T-helper 17 cell (primary cell): Measurements from ENCODE around the gene OR7A5. TPM values are rescaled to one million over a fixed set of nuclear protein-coding genes. Genes with fewer than 3 reads are reported as not detected.

Experiments
- ATAC-seq: fragments of 150-1000 bp; cut with Tn5 transposase; 2 replicates; pipeline ENCODE4 v1.10.0; 2021; ENCODE audit warnings: mild to moderate bottlenecking, moderate library complexity
- DNase-seq, 3 donors: peaks; one replicate each; pipeline versions ENCODE4 v3.0.0 to v3.0.0-alpha.2; 2020 to 2021
- H3K9me3 ChIP-seq: one replicate; pipeline ENCODE4 v1.7.0; 2013; ENCODE audit warnings: low read length, mild to moderate bottlenecking; ENCODE audit not compliant: control insufficient read depth, poor library complexity, severe bottlenecking
- H3K27ac Mint-ChIP-seq: one replicate; pipeline ENCODE4 v1.8.0; 2022; ENCODE audit warnings: mild to moderate bottlenecking, moderate library complexity, mixed read lengths
- H3K27me3 Mint-ChIP-seq: one replicate; pipeline ENCODE4 v1.8.0; 2022; ENCODE audit warnings: mixed read lengths
- H3K36me3 Mint-ChIP-seq: one replicate; pipeline ENCODE4 v1.8.0; 2022; ENCODE audit warnings: low read depth, mixed read lengths
- H3K4me1 Mint-ChIP-seq: one replicate; pipeline ENCODE4 v1.8.0; 2022; ENCODE audit warnings: mild to moderate bottlenecking, mixed read lengths
- H3K4me3 Mint-ChIP-seq: one replicate; pipeline ENCODE4 v1.8.0; 2022; ENCODE audit warnings: mild to moderate bottlenecking, moderate library complexity, mixed read lengths
- total RNA-seq, 4 donors: library from RNA in 2 of 4; stranded (reverse) in 2 of 4; gene quantifications; one replicate each; pipeline ENCODE4 v1.2.3 and lab custom pipeline; 2022 to 2026

OR7A5 gene
- not detected for total RNA-seq
- 0 reads per million in 2 donors for total RNA-seq (lab: John Stamatoyannopoulos, UW)

DNA sequence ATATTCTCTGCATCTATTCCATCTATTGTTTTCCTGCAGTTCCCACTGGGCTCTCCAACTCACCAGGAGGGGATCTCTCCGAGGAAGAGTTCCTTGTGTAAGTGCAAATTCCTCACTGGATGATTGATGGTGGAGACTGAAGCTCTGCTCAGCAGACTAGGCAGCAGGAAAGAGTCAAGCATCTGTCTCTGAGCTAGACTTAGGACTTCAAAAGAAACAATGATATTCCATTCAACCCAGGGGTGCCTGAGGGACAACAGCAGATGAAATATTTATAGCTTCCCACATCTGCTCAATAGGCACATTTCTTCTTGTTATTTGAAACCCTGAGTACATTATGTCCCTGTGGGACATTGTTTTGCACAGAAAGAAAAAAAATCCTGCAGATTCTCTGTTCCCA, at the start of gene OR7A5, which contains the start of gene OR7C1:
Gene OR7A5 (minus strand): TSS at position 175 of the 400 bp plus-strand sequence. CDS start 6,944 bp downstream, outside the sequence.
Gene OR7C1 (minus strand): TSS at position 175 of the 400 bp plus-strand sequence. CDS start 35,049 bp downstream, outside the sequence.
- Mint-ChIP-seq H3K4me3 (no peak within 1 kb of the TSS), H3K27me3 (peaks cover 35% of the 10 kb centered on the region), H3K36me3 (no peaks in the 10 kb centered on the region), H3K4me1 (no peaks in the 10 kb centered on the region), H3K27ac (no peak within 1 kb of the TSS)
- ATAC-seq = no peak
- no peak for DNase-seq
- H3K9me3 ChIP-seq = no peaks in the 10 kb centered on the region

DNA sequence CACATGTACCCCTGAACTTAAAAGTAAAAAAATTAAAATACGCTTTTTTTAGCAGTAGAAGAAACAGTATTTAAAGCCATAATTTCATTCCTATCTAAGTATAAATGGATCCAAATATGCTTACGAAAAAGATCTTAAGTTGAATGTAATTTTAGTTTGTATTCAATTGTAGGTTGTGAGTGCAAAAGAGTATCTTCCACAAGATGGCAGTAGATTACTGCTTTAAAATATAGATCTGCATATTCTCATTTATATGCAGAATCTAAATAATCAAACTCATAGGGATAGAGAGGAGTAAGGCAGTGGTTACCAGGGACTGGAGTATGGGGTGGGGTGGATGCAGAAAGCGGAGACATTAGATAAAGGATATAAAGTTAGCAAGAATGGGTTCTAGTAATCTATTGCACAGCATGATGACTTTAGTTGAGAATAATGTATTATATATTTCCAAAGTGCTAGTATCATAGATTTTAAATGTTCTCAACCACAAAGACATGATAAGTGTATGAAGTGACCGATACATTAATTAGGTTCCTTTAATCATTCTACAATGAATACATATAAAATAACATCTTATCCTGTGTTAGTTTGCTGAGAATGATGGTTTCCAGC, 36.7 kb upstream of the OR7A5 start:
- Mint-ChIP-seq H3K4me3 (no peak overlapping the region), H3K27me3 (peaks cover 67% of the 10 kb centered on the region), H3K27ac (no peak overlapping the region), H3K36me3 (peaks cover 4% of the 10 kb centered on the region), H3K4me1 (peaks cover 2% of the 10 kb centered on the region)
- no peaks in the 10 kb centered on the region for H3K9me3 ChIP-seq
- no peak for ATAC-seq
- DNase-seq = no peak

GRCh38 chr19:14868497-14868896, 33.5 kb upstream of the OR7A5 start:
- H3K9me3 ChIP-seq = no peaks in the 10 kb centered on the region
- H3K4me1 Mint-ChIP-seq = peaks cover 4% of the 10 kb centered on the region
- H3K27ac Mint-ChIP-seq = no peak overlapping the region
- H3K4me3 Mint-ChIP-seq = no peak overlapping the region
- H3K27me3 Mint-ChIP-seq = peaks cover 70% of the 10 kb centered on the region
- H3K36me3 Mint-ChIP-seq = peaks cover 4% of the 10 kb centered on the region
- ATAC-seq (no peak), DNase-seq (no peak)

GRCh38 chr19:14848822-14849221, 13.8 kb upstream of the OR7A5 start, which contains the start of gene OR7A10:
Gene OR7A10 (minus strand): TSS chr19:14848922. CDS start chr19:14841877, 7,045 bp downstream.
- H3K9me3 ChIP-seq = no peaks in the 10 kb centered on the region
- Mint-ChIP-seq H3K27ac (no peak within 1 kb of the TSS), H3K4me3 (no peak within 1 kb of the TSS), H3K27me3 (peaks cover 57% of the 10 kb centered on the region), H3K4me1 (no peaks in the 10 kb centered on the region), H3K36me3 (peaks cover 6% of the 10 kb centered on the region)
- no peak for ATAC-seq
- DNase-seq = no peak

DNA sequence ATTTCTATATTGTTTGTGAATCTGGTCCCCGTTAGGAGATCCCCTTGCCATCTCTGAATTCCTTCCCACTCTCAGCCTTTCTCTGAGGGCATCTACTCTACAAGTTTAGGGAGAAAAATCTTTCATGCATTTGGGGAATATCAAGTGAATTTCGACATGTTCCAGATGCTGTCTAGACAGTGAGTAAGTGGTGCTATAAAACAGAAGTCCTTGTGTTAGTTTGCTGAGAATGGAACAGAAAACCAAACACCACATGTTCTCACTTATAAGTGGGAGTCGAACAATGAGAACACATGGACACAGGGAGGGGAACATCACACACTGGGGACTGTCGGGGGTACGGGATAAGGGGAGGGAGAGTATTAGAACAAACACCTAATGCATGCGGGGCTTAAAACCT, 8.6 kb upstream of the OR7A5 start:
- Mint-ChIP-seq H3K27me3 (peaks cover 59% of the 10 kb centered on the region), H3K27ac (no peak overlapping the region), H3K36me3 (peaks cover 6% of the 10 kb centered on the region), H3K4me3 (no peak overlapping the region), H3K4me1 (no peaks in the 10 kb centered on the region)
- no peak for ATAC-seq
- H3K9me3 ChIP-seq = no peaks in the 10 kb centered on the region
- DNase-seq = no peak

- DNase-seq (no peak), ATAC-seq (no peak)
- Mint-ChIP-seq H3K36me3 (peaks cover 6% of the 10 kb centered on the region), H3K27me3 (peaks cover 55% of the 10 kb centered on the region), H3K4me3 (no peak overlapping the region), H3K4me1 (no peaks in the 10 kb centered on the region), H3K27ac (no peak overlapping the region)
- no peaks in the 10 kb centered on the region for H3K9me3 ChIP-seq
Measured at GRCh38 chr19:14843169-14843568, 8.2 kb upstream of the OR7A5 start.

DNA sequence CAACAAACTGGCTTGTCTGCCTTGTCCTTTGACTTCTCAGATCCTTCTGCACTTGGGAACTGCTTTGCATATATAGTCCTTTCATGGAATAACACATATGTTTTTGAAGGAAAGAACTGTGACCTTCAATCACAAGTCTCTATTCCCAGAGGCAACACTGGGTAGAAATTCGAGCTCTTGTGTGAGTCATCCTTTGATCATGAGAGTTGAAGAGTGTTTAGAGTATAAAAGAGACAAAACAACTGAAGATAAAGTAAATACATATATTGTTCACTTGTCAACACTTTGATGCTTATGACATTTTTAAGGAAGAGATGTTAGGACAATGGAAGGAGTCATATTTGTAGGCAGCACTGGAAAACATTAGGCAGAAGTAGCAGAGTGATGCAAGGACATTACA, 5.2 kb upstream of the OR7A5 start:
- DNase-seq (no peak), ATAC-seq (no peak)
- H3K9me3 ChIP-seq = no peaks in the 10 kb centered on the region
- Mint-ChIP-seq H3K27me3 (peaks cover 47% of the 10 kb centered on the region), H3K27ac (no peak overlapping the region), H3K4me1 (no peaks in the 10 kb centered on the region), H3K4me3 (no peak overlapping the region), H3K36me3 (peaks cover 2% of the 10 kb centered on the region)

DNA sequence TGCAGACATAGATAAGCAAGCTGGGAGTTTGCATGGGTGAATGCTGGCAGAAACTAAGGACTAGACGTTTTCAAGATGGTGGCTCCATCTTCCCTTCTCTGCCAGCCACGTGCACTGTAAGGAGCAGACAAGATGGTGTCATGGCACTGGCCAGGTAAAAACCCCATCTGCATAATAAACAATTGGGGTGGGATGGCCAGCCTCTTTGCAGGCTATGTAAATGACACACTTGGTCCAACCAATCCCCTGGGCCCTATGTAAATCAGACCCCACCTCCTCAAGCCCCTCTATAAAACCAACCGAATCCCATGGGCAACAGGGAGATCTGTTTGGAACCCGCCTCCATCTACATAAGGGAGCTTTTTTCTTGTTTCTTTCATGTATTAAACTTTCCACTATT, 2.4 kb upstream of the OR7A5 start:
- H3K4me1 Mint-ChIP-seq = no peaks in the 10 kb centered on the region
- peaks cover 36% of the 10 kb centered on the region for H3K27me3 Mint-ChIP-seq
- ATAC-seq (no peak), DNase-seq (no peak)
- H3K27ac Mint-ChIP-seq = no peak overlapping the region
- no peaks in the 10 kb centered on the region for H3K36me3 Mint-ChIP-seq
- H3K4me3 Mint-ChIP-seq = no peak overlapping the region
- H3K9me3 ChIP-seq = no peaks in the 10 kb centered on the region

- DNase-seq (no peak), ATAC-seq (no peak)
- H3K27ac Mint-ChIP-seq = no peak overlapping the region
- peaks cover 66% of the 10 kb centered on the region for H3K27me3 Mint-ChIP-seq
- no peaks in the 10 kb centered on the region for H3K9me3 ChIP-seq
- H3K4me1 Mint-ChIP-seq = no peaks in the 10 kb centered on the region
- peaks cover 2% of the 10 kb centered on the region for H3K36me3 Mint-ChIP-seq
- no peak overlapping the region for H3K4me3 Mint-ChIP-seq
Measured at GRCh38 chr19:14830702-14831101, 4.3 kb downstream of the OR7A5 start.

DNA sequence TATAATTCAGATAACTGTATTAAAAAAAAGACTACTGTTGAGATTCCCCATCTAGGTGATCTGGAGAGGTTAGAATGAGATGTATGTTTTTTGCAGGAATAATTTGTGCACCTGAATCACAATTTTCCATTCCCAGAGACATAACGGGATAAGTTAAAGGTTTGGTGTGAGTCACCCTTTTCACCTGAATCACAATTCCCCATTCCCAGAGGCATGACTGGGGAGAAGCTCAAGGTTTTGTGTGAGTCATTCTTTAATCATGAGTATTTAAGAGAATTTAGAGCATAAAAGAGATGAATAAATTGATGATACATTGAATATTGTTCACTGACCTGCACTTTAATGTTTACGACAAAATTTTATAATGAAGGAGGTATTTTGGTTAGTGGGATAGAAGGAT, 9.0 kb downstream of the OR7A5 start:
- no peak overlapping the region for H3K27ac Mint-ChIP-seq
- DNase-seq (no peak), ATAC-seq (no peak)
- no peak overlapping the region for H3K4me3 Mint-ChIP-seq
- H3K36me3 Mint-ChIP-seq = peaks cover 2% of the 10 kb centered on the region
- peaks cover 4% of the 10 kb centered on the region for H3K9me3 ChIP-seq
- peaks cover 70% of the 10 kb centered on the region for H3K27me3 Mint-ChIP-seq
- H3K4me1 Mint-ChIP-seq = peaks cover 3% of the 10 kb centered on the region

DNA sequence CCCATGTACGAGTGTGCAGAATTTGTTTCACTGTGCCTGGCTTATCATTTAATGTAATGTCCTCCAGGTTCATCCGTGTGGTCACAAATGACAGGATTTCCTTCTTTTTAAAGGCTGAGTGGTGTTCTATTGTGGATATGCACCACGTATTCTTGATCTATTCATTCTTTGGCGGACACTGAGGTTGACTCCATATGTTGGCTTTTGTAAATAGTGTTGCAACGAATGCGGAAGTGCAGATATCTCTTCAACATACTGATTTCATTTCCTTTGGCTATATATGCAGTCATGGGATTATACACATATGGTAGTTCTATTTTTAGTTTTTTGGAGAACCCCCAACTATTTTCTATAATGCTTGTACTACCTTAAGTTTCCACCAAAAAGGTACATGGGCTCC, 13.0 kb downstream of the OR7A5 start:
- ATAC-seq = no peak
- H3K36me3 Mint-ChIP-seq = no peaks in the 10 kb centered on the region
- H3K4me3 Mint-ChIP-seq = no peak overlapping the region

DNA sequence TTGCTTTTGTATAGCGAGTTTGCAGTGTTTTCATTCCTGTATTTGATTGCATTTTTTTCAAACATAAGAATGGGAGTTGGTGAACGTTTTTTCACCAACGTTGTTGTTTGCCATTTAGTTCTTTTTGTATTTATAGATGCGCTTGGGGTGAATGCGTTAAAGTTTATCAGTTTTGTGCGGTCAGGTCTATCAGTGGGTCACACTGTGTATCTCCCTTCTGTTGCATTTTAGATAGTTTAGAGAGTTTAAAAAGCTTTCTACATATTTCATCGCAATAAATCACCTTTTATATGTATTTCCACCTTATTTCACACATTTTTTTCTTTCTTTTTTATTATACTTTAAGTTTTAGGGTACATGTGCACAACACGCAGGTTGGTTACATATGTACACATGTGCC, 16.4 kb downstream of the OR7A5 start:
- DNase-seq = no peak
- no peak overlapping the region for H3K27ac Mint-ChIP-seq
- no peak for ATAC-seq
- no peaks in the 10 kb centered on the region for H3K36me3 Mint-ChIP-seq
- no peaks in the 10 kb centered on the region for H3K9me3 ChIP-seq
- H3K27me3 Mint-ChIP-seq = peaks cover 29% of the 10 kb centered on the region
- peaks cover 3% of the 10 kb centered on the region for H3K4me1 Mint-ChIP-seq
- H3K4me3 Mint-ChIP-seq = no peak overlapping the region

More for the DNA sequence above, 13.0 kb downstream of the OR7A5 start:
- H3K9me3 ChIP-seq = peaks cover 4% of the 10 kb centered on the region
- H3K27me3 Mint-ChIP-seq = peaks cover 50% of the 10 kb centered on the region
- DNase-seq = no peak
- H3K27ac Mint-ChIP-seq = no peak overlapping the region
- peaks cover 3% of the 10 kb centered on the region for H3K4me1 Mint-ChIP-seq

- DNase-seq = no peak
- Mint-ChIP-seq H3K4me3 (no peak overlapping the region), H3K27me3 (peaks cover 20% of the 10 kb centered on the region), H3K36me3 (no peaks in the 10 kb centered on the region), H3K4me1 (peaks cover 3% of the 10 kb centered on the region), H3K27ac (no peak overlapping the region)
- H3K9me3 ChIP-seq = no peaks in the 10 kb centered on the region
- no peak for ATAC-seq
Measured at GRCh38 chr19:14817052-14817451, 17.9 kb downstream of the OR7A5 start.

- Mint-ChIP-seq H3K4me1 (peaks cover 2% of the 10 kb centered on the region), H3K27ac (no peak overlapping the region), H3K27me3 (peaks cover 11% of the 10 kb centered on the region), H3K4me3 (no peak overlapping the region), H3K36me3 (no peaks in the 10 kb centered on the region)
- no peak for ATAC-seq
- no peaks in the 10 kb centered on the region for H3K9me3 ChIP-seq
- no peak for DNase-seq
Measured at GRCh38 chr19:14814982-14815652, 19.9 kb downstream of the OR7A5 start.
